Pancreas (tissue), 10 donors: ENCODE measurements around the gene GADD45B. TPM values are rescaled to one million over a fixed set of nuclear protein-coding genes. Genes with fewer than 3 reads are reported as not detected.
A peak's percentile ranks its signal among the peaks of the same experiment; 100 is the strongest.

Experiments used
- ATAC-seq, 4 donors: fragments of 200-7000 bp; cut with Tn5 transposase; one replicate each; pipeline versions ENCODE4 v1.8.0 to v1.9.1; 2020; ENCODE audit warnings: mild to moderate bottlenecking in 4 of 4, moderate library complexity in 4 of 4
- DNase-seq, 6 donors: peaks; one replicate each; pipeline ENCODE4 v3.0.0-alpha.2; 2020
- FAIRE-seq: peaks from 2 replicates; lab custom pipeline; 2012; peaks lifted over from hg19 to GRCh38; lab: Jason Lieb, UNC
- H3K27ac ChIP-seq, 4 donors: fragments of 200-600 bp; sonication (generic); 1 replicate in 3 of 4; 2 replicates in 1 of 4; pipeline versions ENCODE4 v1.5.0 to v1.8.0; 2020
- H3K27me3 ChIP-seq, 4 donors: fragments of 200-600 bp; one replicate each; pipeline ENCODE4 v1.8.0; 2021
- H3K36me3 ChIP-seq, 3 donors: fragments of 200-600 bp; sonication (generic) in 1 of 3; one replicate each; pipeline versions ENCODE4 v1.5.0 to v1.8.0; 2020 to 2021
- H3K4me1 ChIP-seq, 3 donors: fragments of 200-600 bp; one replicate each; pipeline ENCODE4 v1.8.0; 2021
- H3K4me3 ChIP-seq, 4 donors: fragments of 200-600 bp; sonication (generic) in 2 of 4; one replicate each; pipeline versions ENCODE4 v1.5.0 to v1.8.0; 2020 to 2021
- H3K9me3 ChIP-seq, 4 donors: fragments of 200-600 bp; one replicate each; pipeline ENCODE4 v1.8.0; 2021
- CTCF ChIP-seq, 4 donors: fragments of 200-600 bp; sonication (generic) in 3 of 4; IDR thresholded peaks; one replicate each; pipeline versions ENCODE4 v1.5.0 to v1.8.0; 2021; ENCODE audit warnings: antibody characterized with exemption in 4 of 4
- WGBS, 2 donors: extraction: QIAGEN DNeasy Blood & Tissue Kit; methylation state at CpG; one replicate each; pipeline ENCODE4 v1.1.7; 2013; 5-methylcytosine and 5-hydroxymethylcytosine counted together
- intact Hi-C, 3 donors: fragments of 100-400 bp; cut with DNase I; formaldehyde crosslinking; loops; one replicate each; pipeline versions ENCODE4 v1.11.1 to v1.14.2; 2022
- polyA plus RNA-seq, 2 donors: library from polyadenylated mRNA; stranded (reverse); fragments of 200-250 nt; gene quantifications; one replicate each; pipeline ENCODE4 v1.2.3, GENCODE V29; 2013
- total RNA-seq, 6 donors: library from RNA; stranded (reverse); fragmentation: NEBNext Ultra II Directional in 4 of 6; extraction: Animal tissue kit (Norgen Biotek cat#: 25700) in 4 of 6; gene quantifications; one replicate each; pipeline versions ENCODE4 v1.2.1 to v1.2.4, GENCODE V29; 2021 to 2023
- donor health status: healthy with polysubstance abuse.
- donor health status: DM: no; HTN: no; CAD: no; lungs with moderate emphysema.
- donor health status: DM: no; HTN: no; CAD: no.
- donor health status: control.
- donor health status: control.
- donor health status: Bipolar disorder and iron deficiency.
- donor health status: DM: yes; HTN: yes; CAD: no.
- donor health status: DM: no; HTN: no; CAD: no.
- donor health status: DM: no; HTN: no; CAD: no.
- donor health status: DM: yes; HTN: yes; CAD: no.

The GADD45B gene
- total and polyA plus RNA-seq, 8 donors: 20.4 to 237 (median 47.9) TPM

GRCh38 chr19:2438178-2438577 lies 37.7 kb upstream of the GADD45B start:
- no peak overlapping the region for H3K4me3 ChIP-seq
- H3K9me3 ChIP-seq: no peaks in the 10 kb centered on the region
- ATAC-seq (no peak), DNase-seq (peak in 1 of 6 donors; percentile 15), FAIRE-seq (no peak)
- intact Hi-C loops: no loop called here
- H3K36me3 ChIP-seq: peaks cover 0 to 7% (median 0%) of the 10 kb centered on the region in 3 donors
- TF ChIP-seq CTCF (IDR thresholded peaks at IDR 0.05): no peak
- H3K4me1 ChIP-seq: no peaks in the 10 kb centered on the region
- no peaks in the 10 kb centered on the region for H3K27me3 ChIP-seq
- H3K27ac ChIP-seq: no peak overlapping the region
- WGBS, 2 donors: 93 to 95% methylated on average over 19 to 20 of the region's 20 CpGs

- Histone ChIP-seq H3K27ac (no peak overlapping the region), H3K36me3 (no peaks in the 10 kb centered on the region), H3K4me1 (no peaks in the 10 kb centered on the region), H3K27me3 (no peaks in the 10 kb centered on the region), H3K4me3 (no peak overlapping the region), H3K9me3 (no peaks in the 10 kb centered on the region)
- no peak for FAIRE-seq
- 95 to 97% methylated on average over 1 of the region's 1 CpG for WGBS, 2 donors
- ATAC-seq: no peak
- intact Hi-C loops: no loop called here
- no peak for DNase-seq
- TF ChIP-seq CTCF (IDR thresholded peaks at IDR 0.05): no peak
Measured at GRCh38 chr19:2440515-2440914, 35.4 kb upstream of the GADD45B start.

- WGBS, 2 donors: 96 to 98% methylated on average over 26 of the region's 26 CpGs
- TF ChIP-seq CTCF (IDR thresholded peaks at IDR 0.05): no peak
- FAIRE-seq (no peak), DNase-seq (no peak), ATAC-seq (no peak)
- Histone ChIP-seq H3K9me3 (no peaks in the 10 kb centered on the region), H3K4me3 (no peak overlapping the region), H3K4me1 (no peaks in the 10 kb centered on the region), H3K36me3 (no peaks in the 10 kb centered on the region), H3K27me3 (no peaks in the 10 kb centered on the region), H3K27ac (no peak overlapping the region)
- intact Hi-C loops: no loop called here
Measured at GRCh38 chr19:2441096-2441752, 34.7 kb upstream of the GADD45B start.

GRCh38 chr19:2443116-2443784 lies 32.7 kb upstream of the GADD45B start:
- WGBS, 2 donors: 93 to 96% methylated on average over 18 to 22 of the region's 22 CpGs
- FAIRE-seq: no peak
- intact Hi-C loops: no loop called here
- Histone ChIP-seq H3K27ac (no peak overlapping the region), H3K4me1 (no peaks in the 10 kb centered on the region), H3K4me3 (no peak overlapping the region), H3K9me3 (no peaks in the 10 kb centered on the region), H3K27me3 (no peaks in the 10 kb centered on the region), H3K36me3 (no peaks in the 10 kb centered on the region)
- ATAC-seq: no peak
- TF ChIP-seq CTCF (IDR thresholded peaks at IDR 0.05): no peak
- DNase-seq: no peak

GRCh38 chr19:2443785-2444182 lies 32.1 kb upstream of the GADD45B start:
- DNase-seq (no peak), FAIRE-seq (no peak), ATAC-seq (no peak)
- Histone ChIP-seq H3K27ac (no peak overlapping the region), H3K4me3 (no peak overlapping the region), H3K4me1 (no peaks in the 10 kb centered on the region), H3K9me3 (no peaks in the 10 kb centered on the region), H3K36me3 (no peaks in the 10 kb centered on the region), H3K27me3 (no peaks in the 10 kb centered on the region)
- 91 to 92% methylated on average over 17 of the region's 17 CpGs for WGBS, 2 donors
- intact Hi-C loops: no loop called here
- no peak for TF ChIP-seq CTCF (IDR thresholded peaks at IDR 0.05)
